Activated T-helper 9 cell treated with anti-CD3 and anti-CD28 coated beads, Interleukin-2, amount 50 U/mL, for 16 hours (primary cell): ENCODE data around the gene DMAC2L.
"Not testable (repeated sequence)": the region's sequence is repeated elsewhere in the genome, so short reads cannot be mapped to it uniquely, and the experiment has no call there.

ENCODE experiments used
- DNase-seq: peaks from one replicate; pipeline ENCODE4 v3.0.0-alpha.2; 2020; ENCODE audit warnings: low read depth

Gene DMAC2L, protein sequence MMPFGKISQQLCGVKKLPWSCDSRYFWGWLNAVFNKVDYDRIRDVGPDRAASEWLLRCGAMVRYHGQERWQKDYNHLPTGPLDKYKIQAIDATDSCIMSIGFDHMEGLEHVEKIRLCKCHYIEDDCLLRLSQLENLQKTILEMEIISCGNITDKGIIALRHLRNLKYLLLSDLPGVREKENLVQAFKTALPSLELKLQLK

DNA sequence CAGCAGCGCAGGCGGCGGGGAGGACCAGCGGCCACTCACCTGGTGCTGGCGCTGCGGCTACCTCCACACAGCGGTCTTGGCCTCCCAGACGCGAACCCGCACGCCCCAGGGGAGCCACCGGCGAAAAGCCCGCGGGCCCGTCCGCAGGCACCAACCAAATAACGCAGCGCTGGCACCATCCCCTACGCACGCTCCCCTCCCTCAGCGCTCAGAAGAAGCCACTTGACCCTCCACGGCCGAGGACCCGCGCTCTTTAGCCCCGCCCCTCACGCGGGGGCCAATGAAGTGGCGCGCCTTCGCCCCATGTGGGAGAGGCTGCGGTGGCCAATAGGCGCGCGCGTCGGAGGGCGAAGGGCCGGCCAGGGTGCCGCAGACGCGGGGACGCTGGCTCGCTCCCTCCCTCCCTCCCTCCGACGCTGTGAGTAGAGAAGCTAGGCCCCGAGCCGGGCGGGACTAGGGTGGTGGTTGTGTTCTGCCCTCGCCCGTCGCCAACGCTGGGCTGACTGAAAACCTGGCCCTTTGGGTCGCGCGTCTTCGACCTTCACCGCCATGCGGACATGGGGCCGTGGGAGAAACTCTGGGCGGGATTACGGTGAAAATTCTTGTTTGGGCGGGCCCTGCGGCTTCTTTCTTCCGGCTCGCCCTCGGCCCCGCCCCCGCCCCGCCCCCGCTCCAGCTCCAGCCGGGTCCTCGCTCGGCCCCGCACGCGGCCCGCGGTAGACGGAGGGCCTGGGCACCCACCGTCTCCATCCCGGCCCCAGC lies at the start of gene DMAC2L, which contains the start of gene L2HGDH:
Gene DMAC2L, plus strand, starts transcription at position 353 of the 762 bp plus-strand sequence. CDS start 9,164 bp downstream, outside the sequence.
Gene L2HGDH, minus strand, starts transcription at position 258 of the 762 bp plus-strand sequence. Its CDS starts 79 bp downstream, at position 179.
- DNase-seq, result peak; percentile 84

DNA sequence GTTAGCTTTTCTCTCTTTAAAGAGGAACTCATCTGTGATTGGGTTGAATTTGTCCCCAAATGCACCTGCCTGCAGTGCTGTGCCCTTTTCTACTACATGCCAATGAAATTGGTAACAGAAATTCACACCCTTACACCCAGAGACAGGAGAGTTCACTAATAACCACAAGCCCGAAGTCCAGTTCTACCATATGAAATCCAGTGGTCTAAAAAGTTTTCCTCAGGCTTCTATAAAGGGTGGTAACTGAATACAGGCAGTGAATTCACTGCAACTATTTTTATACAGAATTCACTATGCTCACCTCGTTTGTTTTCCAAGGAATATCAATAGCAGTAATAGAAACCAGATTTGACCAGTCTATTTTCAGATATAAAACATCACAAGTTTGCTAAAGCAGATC lies 49.3 kb upstream of the DMAC2L start:
- no peak for DNase-seq

DNA sequence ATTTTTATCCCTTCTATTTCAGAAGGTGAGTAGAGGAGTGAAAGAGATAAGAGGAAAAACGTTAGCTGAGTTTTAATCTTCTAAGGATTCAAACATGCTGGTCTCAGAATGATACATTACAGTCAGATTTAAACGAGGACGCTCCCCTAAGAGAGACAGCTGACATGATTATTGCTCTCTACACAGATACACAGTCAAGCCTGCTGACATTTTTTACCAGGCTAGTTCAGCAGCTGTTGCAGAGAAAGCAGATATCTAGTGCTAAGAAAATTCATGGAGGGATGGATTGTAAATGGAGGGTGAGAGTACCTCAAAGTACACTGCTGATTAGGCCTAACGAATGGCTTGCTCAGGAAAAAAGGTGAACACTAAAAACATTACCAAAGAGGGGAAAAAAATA lies 48.8 kb upstream of the DMAC2L start:
- DNase-seq, result no peak

DNA sequence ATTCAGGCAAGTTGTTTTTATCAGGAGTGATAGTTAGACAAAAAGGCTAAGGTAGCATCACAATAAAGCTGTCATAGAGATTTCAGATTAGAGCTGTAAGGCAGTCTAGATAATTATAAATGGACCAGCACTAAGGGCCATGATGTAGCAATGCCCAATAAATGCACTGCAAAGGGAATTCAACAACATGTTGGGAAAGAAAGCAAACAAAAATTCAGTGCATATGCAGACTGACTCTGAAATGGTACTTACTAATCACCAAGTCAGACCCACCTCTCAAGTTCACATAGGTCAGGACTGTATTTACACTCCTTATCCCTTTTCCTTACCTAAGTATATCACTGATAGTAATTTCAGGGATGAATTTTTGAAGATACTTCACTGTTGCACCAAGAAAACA lies 47.1 kb upstream of the DMAC2L start:
- no peak for DNase-seq

DNA sequence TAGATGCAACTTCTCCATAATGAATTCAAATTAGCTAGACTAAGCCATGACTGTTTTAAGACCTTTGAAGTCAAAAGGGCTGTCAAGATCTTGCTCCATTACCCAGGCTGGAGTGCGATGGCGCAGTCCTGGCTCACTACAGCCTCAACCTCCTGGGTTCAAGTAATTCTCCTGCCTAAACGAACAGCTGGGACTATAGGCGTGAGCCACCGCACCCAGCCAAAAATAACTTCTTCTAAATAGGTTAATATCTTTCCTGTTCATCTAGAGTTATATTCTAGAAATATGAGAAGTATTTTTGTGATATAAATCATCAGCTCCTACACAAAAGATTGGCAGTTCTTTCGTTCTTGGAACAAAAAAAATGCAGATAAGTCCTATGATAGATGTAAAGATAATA lies 41.2 kb upstream of the DMAC2L start:
- DNase-seq, result no peak

DNA sequence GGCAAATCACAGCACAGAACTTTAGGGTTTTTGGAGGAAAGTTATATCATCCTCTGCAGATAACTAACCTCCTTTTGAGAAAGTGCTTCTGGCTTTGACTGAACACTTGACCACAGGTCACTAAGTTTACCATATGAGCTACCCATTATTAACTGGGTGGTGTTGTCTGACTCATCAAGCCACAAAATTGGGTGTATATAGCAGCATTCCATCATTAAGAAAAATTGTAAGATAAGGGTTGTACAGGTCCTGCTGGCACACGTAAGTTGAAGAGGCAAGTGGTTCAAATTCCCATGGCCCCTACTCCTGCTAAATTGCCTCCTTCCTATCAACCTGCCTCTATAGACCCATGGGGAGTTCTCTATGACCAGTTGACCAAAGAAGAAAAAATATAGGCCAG lies 39.6 kb upstream of the DMAC2L start:
- no peak for DNase-seq

DNA sequence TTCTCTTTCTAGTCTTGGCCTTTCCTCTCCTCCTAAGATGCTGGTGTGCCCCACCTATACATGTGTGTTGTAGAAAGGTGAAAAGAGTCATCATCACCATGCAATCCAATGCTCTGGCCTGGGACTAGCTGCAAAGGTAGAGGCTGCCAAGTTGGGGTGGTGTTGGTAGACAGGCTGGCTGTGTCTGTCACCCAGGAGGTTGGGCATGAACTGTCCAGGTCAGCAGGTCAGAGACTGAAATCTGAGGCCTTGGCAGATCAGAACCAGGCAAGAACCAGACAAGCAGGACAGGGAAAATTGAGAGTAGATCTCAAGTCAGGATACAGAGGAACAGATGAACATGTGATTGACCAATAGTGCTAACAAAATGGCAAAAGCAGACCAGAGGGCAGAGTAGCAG lies 26.3 kb upstream of the DMAC2L start:
- no peak for DNase-seq

DNA sequence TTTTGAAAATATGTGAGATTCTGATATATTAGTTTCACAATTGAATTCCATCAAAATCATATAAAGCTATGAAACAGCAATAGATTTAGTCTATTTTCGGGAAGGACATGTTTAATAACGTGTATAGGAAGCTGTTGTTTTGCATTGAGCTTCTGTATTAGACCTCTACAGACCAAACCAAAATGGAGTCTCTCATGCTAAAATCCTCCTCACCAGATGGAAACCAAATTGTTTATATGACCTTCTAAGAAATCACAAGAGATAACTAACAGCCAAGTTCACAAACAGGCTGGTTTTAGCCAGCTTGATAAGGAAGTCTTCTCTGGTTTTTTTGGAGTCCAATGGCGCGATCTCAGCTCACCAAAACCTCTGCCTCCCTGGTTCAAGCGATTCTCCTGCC lies 24.0 kb upstream of the DMAC2L start:
- DNase-seq, result no peak

DNA sequence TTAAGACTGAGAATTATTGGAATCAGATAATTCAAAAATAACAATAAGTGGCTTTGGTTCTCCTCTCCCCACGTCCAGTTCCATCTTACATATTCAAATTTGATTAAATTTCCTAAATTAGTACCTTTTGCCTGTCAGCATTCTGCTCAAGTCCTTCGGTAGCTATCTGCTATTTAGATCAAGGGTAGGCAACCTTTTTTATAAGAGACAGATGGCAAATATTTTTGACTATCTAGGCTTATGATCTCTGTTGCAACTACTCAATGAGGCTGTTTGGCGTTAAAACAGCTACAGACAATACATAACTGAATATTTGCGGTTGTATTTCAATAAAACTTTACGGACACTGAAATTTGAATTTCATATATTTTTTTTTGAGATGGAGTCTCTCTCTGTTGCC lies 21.8 kb upstream of the DMAC2L start:
- DNase-seq, result no peak

DNA sequence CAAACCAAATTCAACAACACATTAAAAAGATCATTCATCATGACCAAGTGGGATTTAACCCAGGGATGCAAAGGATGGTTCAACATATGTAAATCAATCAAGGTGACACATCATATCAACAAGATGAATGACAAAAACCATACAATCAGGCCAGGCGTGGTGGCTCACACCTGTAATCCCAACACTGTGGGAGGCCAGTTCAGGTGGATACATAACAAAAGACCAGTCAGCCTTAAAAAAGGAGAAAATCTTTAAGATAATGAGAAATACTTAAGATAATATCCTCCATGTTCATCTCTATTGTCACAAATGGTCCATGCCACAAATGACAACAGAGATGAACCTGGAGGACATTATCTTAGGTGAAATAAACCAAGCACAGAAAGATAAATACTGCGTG lies 12.5 kb upstream of the DMAC2L start:
- no peak for DNase-seq

DNA sequence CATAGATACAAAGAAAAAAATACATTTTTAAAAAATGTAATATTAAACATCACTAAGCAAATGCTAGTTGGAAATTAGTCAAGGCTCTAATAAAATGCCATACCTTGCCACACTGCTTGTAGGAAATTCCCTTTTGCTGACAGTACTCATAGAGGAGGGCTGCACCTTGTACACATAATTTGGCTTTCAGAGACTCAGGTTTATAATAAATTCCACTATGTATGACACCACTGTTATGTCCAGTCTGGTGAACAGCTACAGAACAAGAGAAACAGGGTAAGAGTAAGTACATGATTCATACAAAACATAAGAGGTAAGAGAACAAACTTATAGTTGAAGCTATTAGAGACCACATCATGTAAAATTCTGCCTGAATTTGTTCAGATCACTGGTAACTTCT lies 10.2 kb upstream of the DMAC2L start:
- DNase-seq, result no peak

DNA sequence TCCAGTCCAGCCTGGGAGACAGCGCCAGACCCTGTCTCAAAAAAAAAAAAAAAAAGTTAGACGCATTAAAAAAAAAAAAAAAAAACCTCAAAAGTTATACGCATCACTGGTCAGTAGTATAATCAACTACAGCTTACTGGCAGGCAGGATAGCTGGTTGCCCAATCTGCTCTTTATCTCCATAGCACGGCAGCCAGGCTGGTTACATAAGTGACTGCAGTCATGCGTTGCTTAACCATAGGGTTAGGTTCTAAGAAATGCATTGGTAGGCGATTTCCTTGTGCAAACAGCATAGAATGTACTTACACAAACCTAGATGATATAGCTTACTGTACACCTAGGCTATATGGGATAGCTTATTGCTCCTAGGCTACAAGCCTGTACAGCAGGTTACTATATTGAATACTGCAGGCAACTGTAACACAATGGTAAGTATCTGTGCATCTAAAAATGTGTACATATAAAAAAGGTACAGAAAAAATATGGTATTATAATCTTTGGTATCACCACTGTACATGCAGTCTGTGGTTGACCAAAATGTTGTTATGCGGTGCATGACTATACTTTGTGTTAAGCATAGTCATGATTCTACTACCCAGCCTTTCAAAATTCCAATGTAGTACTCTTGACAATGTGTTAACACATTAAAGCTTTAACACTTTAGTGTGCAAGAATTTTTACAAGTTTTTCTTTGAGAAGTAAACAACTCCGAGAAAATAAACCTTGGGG lies 8.2 kb upstream of the DMAC2L start:
- DNase-seq, result no peak

DNA sequence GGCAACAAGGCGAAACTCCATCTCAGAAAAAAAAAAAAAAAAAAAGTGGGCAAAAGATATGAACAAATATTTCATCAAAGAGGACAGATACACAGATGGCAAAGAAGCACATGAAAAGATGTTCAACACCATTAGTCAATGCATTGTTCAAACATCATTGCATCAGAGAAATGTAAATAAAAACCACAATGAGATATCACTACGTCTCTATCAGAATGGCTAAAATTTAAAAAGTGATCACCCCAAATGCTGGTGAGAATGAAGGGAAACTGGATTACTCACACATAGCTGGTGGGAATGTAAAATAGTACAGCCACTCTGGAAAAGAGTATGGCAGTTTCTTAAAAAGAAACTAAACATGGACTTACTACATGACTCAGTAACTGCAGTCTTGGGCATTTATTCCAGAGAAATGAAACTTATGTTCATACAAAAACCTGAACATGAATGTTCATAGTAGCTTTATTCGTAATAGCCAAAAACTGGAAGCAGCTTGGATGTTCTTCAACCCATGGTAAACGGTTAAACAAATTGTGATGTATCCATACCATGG lies 3.7 kb upstream of the DMAC2L start:
- DNase-seq, result no peak

DNA sequence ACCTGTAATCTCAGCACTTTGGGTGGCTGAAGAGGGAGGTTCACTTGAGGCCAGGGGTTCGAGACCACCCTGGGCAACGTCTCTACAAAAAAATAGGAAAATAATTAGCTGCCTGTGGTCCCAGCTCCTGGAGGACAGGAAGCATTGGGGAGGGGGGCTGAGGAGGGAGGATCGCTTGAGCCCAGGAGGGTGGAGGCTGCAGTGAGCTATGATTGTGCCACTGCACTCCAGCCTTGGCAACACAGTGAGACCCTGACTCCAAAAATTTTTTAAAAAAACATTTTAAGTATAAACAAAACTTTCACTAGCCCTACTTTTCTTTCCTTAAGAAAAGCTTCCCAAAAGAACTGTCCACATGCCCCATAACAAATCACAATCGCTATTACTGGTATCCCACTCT lies 1.7 kb upstream of the DMAC2L start:
- DNase-seq, result no peak

DNA sequence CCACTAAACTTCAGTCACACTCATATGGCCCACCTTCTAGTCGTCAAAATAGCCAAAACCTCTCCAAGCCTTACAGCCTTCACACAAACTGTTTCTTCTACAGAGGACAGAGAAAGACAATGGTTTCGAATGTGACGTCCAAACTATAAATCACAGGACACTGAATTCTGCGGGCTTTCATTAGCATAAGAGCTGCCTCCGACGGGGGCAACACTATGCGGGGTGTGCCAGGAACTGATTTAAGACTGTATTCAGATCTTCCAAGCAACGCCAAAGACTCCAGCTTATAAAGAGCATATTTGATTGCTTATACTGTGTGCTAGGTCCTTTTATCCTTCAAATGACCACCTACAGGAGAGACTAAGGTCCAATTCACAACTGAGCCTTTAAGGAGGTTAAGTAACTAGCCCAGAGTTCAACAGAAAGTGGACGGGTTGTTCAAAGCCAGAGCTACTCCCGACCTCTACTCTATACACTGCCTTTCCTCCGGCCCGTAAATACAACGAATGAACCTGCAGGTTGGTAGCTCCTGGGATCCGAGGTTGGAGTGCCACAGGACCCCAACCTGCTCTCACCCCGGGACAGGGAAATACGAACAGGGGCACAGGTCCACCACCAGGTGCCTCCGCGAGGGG lies 670 bp upstream of the DMAC2L start:
- DNase-seq, result no peak

DNA sequence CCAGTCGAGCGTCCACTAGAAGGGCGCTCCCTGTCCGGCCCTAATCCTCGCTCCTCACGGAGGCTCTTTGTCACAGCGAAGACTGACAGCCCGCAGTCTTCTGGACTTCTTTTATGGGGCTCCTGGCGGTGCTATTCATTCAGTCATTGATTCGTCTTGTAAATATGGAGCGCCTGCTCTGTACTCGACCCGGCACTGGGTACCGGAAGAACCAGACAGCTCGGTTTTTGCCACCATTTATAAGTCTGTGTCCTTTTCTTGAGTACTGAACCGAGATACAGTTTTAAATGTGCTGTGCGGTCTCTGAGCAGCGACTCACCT lies 570 bp downstream of the DMAC2L start:
- no peak for DNase-seq

DNA sequence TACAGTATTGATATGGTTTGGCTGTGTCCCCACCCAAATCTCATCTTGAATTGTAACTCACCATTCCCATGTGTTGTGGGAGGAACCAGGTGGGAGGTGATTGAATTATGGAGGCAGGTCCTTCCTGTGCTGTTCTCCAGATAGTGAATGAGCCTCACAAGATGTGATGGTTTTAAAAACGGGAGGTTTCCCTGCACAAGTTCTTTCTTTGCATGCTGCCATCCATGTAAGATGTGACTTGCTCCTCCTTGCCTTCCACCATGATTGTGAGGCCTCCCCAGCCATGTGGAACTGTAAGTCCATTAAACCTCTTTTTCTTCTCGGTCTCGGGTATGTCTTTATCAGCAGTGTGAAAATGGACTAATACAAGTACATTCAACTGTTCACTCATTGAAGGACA lies 2.0 kb downstream of the DMAC2L start:
- not testable (repeated sequence) for DNase-seq

DNA sequence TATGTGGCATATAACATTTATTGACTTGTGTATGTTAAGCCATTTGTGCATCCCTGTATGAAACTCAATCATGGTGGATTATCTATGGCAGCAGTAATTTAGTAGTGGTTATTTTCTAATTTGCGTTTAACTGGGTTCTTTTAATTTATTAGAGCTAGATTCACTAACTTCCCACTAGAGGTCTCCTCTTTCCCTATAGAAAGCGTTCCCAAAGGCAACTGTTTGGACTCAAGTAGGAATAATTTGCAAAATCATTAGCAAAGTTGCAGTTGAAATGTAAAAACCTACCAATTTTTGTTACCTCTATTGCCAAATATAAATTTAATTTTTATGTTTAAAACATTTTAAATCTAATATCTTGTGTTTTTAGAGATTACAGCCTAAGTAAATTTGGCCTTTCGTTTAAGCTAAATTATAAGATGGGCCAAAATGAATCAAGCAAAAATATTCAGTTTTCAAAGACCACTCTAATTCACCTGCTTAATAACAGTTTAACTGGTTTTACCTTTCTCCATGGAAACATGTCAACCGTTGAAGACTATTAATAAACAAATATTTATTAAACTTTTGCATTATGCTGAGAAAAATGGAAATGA lies 6.0 kb downstream of the DMAC2L start:
- no peak for DNase-seq

DNA sequence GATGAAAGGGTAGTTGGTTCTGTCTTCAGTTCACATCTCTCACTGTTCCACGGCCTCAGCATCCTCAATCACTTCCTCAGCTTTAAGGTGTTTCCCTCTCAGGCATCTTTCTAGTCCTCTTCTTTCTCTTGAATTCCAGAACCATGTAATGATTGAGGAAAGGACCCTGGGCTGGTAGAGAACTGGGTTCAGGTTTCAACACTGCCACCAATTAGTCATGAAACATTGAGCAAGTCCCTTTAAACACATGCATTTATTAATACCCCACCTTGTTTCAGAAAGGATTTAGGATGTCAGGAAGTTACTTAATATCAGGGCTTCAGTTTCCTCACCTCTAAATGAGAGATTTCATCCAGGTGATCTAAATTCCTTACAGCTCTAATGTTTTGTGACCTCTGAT lies 7.2 kb downstream of the DMAC2L start:
- DNase-seq, result no peak

DNA sequence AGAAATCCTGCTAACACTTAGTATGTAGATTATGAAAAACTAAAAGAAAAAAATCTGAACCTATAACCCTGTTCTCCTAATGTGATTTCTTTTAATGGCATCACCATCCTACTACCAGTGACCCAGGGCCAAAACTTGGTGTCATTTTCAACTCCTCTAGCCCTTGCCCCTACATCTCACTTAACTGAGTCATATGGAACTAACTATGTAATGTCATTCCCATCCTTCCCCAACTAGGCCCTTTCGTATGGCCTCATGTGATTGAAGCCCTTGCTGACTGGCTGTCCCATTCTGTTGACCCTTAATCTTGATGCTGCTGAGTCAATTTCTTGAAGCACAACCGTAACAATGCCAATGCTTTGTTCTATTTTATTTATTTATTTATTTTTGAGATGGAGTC lies 7.6 kb downstream of the DMAC2L start:
- no peak for DNase-seq

DNA sequence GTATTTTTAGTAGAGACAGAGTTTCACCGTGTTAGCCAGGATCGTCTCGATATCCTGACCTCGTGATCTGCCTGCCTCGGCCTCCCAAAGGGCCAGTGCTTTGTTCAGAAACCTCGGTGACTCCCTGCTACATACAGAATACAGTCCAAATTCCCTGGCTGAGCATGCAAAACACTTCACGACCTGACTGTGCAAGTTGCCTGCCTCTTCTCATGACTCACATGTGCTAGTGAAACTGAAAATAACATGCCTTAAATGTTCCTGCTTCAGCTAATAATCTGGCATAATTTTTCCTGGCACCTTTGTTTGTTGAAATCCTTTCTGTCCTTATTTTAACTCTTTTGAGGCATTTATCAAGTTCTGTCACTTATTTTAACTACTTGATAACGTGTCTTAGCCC lies 8.2 kb downstream of the DMAC2L start:
- no peak for DNase-seq

DNA sequence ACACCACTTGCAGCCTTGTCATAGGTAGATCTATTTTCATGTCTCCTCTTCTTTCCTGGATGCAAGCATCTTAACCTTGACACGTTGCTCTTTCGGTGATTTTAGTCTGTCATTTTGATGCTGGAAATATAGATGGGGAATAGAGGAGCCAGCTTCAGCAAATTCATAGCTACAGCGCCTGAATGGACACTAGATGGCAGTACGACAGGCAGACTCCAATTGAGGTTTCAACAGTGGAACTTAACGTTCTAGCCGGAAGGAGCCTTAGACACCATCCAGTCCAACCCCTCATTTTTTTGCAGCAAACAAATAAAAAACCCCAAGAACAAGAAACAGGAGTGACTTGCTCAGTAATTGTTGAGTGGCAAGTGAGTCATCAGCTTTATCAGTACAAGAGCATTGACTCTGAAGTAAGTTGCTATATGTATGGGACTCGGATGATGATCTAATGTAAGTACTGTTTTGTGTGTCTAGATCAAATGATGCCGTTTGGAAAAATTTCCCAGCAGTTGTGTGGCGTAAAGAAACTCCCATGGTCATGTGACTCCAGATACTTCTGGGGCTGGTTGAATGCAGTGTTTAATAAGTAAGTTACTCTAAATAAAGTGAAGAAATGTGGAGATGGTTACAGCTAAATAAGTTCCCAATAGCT lies 9.0 kb downstream of the DMAC2L start:
- DNase-seq, result peak; percentile 49
